Activated naive CD8-positive, alpha-beta T cell treated with anti-CD3 and anti-CD28 coated beads for 36 hours (primary cell): ENCODE results near the gene SPON1. TPM values are rescaled to one million over a fixed set of nuclear protein-coding genes. Genes with fewer than 3 reads are reported as not detected.

Experiments used
- DNase-seq: peaks from one replicate; pipeline ENCODE4 v3.0.0; 2021
- H3K27ac Mint-ChIP-seq: one replicate; pipeline ENCODE4 v1.8.0; 2022; ENCODE audit warnings: mild to moderate bottlenecking, moderate library complexity, mixed read lengths
- H3K27me3 Mint-ChIP-seq: one replicate; pipeline ENCODE4 v1.8.0; 2022; ENCODE audit warnings: mild to moderate bottlenecking, mixed read lengths
- H3K36me3 Mint-ChIP-seq: one replicate; pipeline ENCODE4 v1.8.0; 2021; ENCODE audit warnings: mild to moderate bottlenecking, mixed read lengths
- H3K4me1 Mint-ChIP-seq: one replicate; pipeline ENCODE4 v1.8.0; 2021; ENCODE audit warnings: mixed read lengths
- H3K4me3 Mint-ChIP-seq: one replicate; pipeline ENCODE4 v1.8.0; 2022; ENCODE audit warnings: mild to moderate bottlenecking, moderate library complexity, mixed read lengths
- H3K9me3 Mint-ChIP-seq: one replicate; pipeline ENCODE4 v1.8.0; 2022; ENCODE audit warnings: mixed read lengths
- total RNA-seq, 2 experiments: library from RNA; stranded (reverse); gene quantifications; one replicate each; pipeline ENCODE4 v1.2.3, GENCODE V29; 2021

Gene SPON1
- total RNA-seq, 2 experiments from 2014 or later: 0.95 to 1.0 TPM

- H3K4me1 Mint-ChIP-seq: peaks cover 10% of the 10 kb centered on the region
- no peaks in the 10 kb centered on the region for H3K9me3 Mint-ChIP-seq
Observed at GRCh38 chr11:14300661-14301304, 338.3 kb downstream of the SPON1 start.

GRCh38 chr11:14304601-14305000 lies 342.1 kb downstream of the SPON1 start:
- no peaks in the 10 kb centered on the region for H3K36me3 Mint-ChIP-seq
- no peaks in the 10 kb centered on the region for H3K9me3 Mint-ChIP-seq
- H3K4me1 Mint-ChIP-seq: peaks cover 11% of the 10 kb centered on the region
- no peaks in the 10 kb centered on the region for H3K27me3 Mint-ChIP-seq
- no peak for DNase-seq
- no peak overlapping the region for H3K4me3 Mint-ChIP-seq
- H3K27ac Mint-ChIP-seq: no peak overlapping the region

More at GRCh38 chr11:14300661-14301304, 338.3 kb downstream of the SPON1 start:
- Mint-ChIP-seq H3K36me3 (peaks cover 2% of the 10 kb centered on the region), H3K27me3 (no peaks in the 10 kb centered on the region), H3K27ac (no peak overlapping the region), H3K4me3 (no peak overlapping the region)
- DNase-seq: peak; percentile 37

DNA sequence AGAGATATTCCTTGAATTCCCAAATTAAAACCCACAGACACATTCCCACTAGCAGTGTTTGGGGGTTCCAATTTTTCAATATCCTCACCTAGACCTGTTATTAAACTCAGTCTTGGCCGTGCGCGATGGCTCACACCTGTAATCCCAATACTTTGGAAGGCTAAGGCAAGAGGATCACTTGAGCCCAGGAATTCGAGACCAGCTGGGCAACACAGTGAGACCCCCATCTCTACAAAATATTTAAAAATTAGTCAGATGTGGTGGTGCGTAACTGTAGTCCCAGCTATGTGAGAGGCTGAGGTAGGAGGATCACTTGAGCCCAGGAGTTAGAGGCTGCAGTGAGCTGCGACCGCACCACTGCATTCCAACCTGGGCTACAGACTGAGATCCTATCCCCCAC lies 343.1 kb downstream of the SPON1 start:
- Mint-ChIP-seq H3K4me3 (no peak overlapping the region), H3K27me3 (no peaks in the 10 kb centered on the region), H3K36me3 (no peaks in the 10 kb centered on the region), H3K4me1 (peaks cover 11% of the 10 kb centered on the region), H3K27ac (no peak overlapping the region), H3K9me3 (no peaks in the 10 kb centered on the region)
- no peak for DNase-seq

GRCh38 chr11:14306481-14306880 lies 344.0 kb downstream of the SPON1 start:
- Mint-ChIP-seq H3K4me3 (no peak overlapping the region), H3K27ac (no peak overlapping the region), H3K27me3 (no peaks in the 10 kb centered on the region), H3K36me3 (peaks cover 2% of the 10 kb centered on the region), H3K4me1 (peaks cover 11% of the 10 kb centered on the region), H3K9me3 (no peaks in the 10 kb centered on the region)
- no peak for DNase-seq

DNA sequence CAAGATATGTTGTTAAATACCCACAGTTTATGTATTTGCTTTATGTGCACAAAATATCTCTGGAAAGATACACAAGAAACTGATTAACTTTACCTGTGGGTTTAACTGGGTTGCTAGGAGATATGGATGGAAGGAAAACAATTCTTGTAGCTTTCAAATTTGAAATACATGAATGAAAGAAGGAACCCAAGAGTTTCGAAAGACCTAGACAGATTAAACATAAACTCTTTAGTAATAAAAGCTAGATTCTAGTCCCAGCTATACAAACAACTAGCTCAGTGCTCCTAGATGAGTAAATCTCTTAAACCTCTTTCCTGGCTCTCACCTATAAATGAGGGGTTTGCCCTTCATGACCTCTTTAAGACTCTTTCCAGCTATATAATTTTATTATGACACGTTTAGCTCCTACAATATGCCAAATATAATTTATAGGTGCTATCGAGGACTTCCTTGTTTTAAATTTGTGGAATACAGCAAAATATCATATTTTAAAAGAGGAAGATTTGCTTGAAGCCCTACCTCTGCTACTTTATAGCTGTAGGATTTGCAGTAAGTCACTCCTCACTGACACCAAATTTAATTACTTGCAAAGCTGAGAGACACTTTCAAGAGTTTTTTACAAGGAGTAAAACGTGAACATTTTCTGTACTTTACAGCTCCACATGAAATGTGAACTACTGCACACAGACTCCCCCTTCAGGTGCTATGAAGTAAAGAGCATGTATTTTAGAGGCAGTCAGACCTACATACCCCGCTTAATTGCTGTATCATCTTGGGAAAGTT lies 345.8 kb downstream of the SPON1 start:
- DNase-seq: no peak
- Mint-ChIP-seq H3K27me3 (no peaks in the 10 kb centered on the region), H3K27ac (peak overlapping the region; percentile 30), H3K36me3 (peaks cover 2% of the 10 kb centered on the region), H3K9me3 (no peaks in the 10 kb centered on the region), H3K4me3 (no peak overlapping the region), H3K4me1 (peaks cover 18% of the 10 kb centered on the region)

DNA sequence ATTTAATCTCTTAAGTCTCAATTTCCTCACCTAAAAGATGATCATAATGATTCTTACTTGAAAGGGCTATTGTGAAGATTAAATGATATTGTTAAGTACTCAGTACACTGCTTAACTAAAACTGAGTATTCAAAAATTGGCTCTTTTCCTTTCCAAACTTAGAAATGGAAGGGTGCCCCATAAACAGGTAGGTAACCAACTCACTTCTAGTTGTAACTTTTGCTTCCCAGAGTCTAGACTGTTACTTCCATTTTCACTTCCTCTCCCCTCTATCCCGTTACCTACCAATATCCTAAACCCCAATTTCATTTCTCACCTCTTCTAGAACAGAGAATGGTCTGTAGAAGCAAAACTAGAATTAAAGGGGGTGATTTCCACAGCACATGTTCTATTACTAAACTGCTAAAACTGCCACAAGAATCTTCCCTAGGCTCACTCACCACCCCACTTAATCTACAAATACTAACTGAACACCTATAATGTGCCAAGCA lies 346.4 kb downstream of the SPON1 start:
- no peak for DNase-seq
- Mint-ChIP-seq H3K27ac (no peak overlapping the region), H3K4me1 (peaks cover 19% of the 10 kb centered on the region), H3K36me3 (peaks cover 2% of the 10 kb centered on the region), H3K4me3 (no peak overlapping the region), H3K9me3 (no peaks in the 10 kb centered on the region), H3K27me3 (no peaks in the 10 kb centered on the region)

GRCh38 chr11:14309425-14310192 lies 347.1 kb downstream of the SPON1 start:
- Mint-ChIP-seq H3K36me3 (peaks cover 2% of the 10 kb centered on the region), H3K4me1 (peaks cover 24% of the 10 kb centered on the region), H3K4me3 (no peak overlapping the region), H3K27me3 (no peaks in the 10 kb centered on the region), H3K9me3 (no peaks in the 10 kb centered on the region), H3K27ac (no peak overlapping the region)
- DNase-seq: no peak

GRCh38 chr11:14310679-14311078 lies 348.2 kb downstream of the SPON1 start:
- DNase-seq: no peak
- Mint-ChIP-seq H3K27me3 (no peaks in the 10 kb centered on the region), H3K4me3 (no peak overlapping the region), H3K36me3 (peaks cover 2% of the 10 kb centered on the region), H3K4me1 (peaks cover 33% of the 10 kb centered on the region), H3K27ac (no peak overlapping the region), H3K9me3 (no peaks in the 10 kb centered on the region)

- no peaks in the 10 kb centered on the region for H3K27me3 Mint-ChIP-seq
- no peak for DNase-seq
- peaks cover 44% of the 10 kb centered on the region for H3K4me1 Mint-ChIP-seq
- H3K4me3 Mint-ChIP-seq: no peak overlapping the region
- peak overlapping the region; percentile 75 for H3K27ac Mint-ChIP-seq
- peaks cover 2% of the 10 kb centered on the region for H3K9me3 Mint-ChIP-seq
- peaks cover 14% of the 10 kb centered on the region for H3K36me3 Mint-ChIP-seq
Observed at GRCh38 chr11:14312736-14313438, 350.4 kb downstream of the SPON1 start.

DNA sequence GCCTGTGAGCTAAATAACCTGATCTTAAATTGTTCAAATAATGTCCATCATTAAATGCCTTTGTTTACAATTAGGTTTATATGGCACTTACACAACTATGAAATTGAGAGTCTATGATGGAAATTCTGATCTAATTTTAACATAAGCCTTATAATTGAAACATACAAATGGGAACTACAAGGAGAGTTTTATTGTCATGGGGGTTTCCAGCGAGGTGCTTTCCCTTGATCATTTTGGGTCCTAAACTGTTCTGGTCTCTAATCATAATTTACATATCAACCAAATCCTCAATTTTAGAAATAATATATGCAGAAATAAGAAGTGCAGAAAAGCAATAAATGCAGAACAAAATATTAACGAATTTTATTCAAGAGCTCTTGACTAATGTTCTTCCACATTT lies 351.6 kb downstream of the SPON1 start:
- DNase-seq: peak; percentile 10

GRCh38 chr11:14315130-14315529 lies 352.6 kb downstream of the SPON1 start:
- Mint-ChIP-seq H3K36me3 (peaks cover 14% of the 10 kb centered on the region), H3K4me3 (no peak overlapping the region), H3K27ac (peak overlapping the region; percentile 10), H3K27me3 (no peaks in the 10 kb centered on the region), H3K4me1 (peaks cover 54% of the 10 kb centered on the region), H3K9me3 (peaks cover 2% of the 10 kb centered on the region)
- DNase-seq: no peak

More for the DNA sequence above, 351.6 kb downstream of the SPON1 start:
- Mint-ChIP-seq H3K36me3 (peaks cover 14% of the 10 kb centered on the region), H3K9me3 (peaks cover 2% of the 10 kb centered on the region), H3K4me1 (peaks cover 46% of the 10 kb centered on the region), H3K27ac (peak overlapping the region; percentile 74), H3K27me3 (no peaks in the 10 kb centered on the region), H3K4me3 (no peak overlapping the region)
